Astrocyte (in vitro differentiated cells and primary cell): Measurements from ENCODE around the gene DYNLT1. TPM values are rescaled to one million over a fixed set of nuclear protein-coding genes. Genes with fewer than 3 reads are reported as not detected.

Experiments
- DNase-seq: peaks from one replicate; pipeline ENCODE4 v3.0.0-alpha.2; 2010; ENCODE audit warnings: low read depth
- FAIRE-seq: peaks from 2 replicates; lab custom pipeline; 2011; peaks lifted over from hg19 to GRCh38; lab: Jason Lieb, UNC
- H2AFZ ChIP-seq: 2 replicates; pipeline ENCODE4 v1.6.0; 2012; ENCODE audit warnings: low read depth, low read length, inconsistent platforms
- H3K27ac ChIP-seq: 2 replicates; pipeline ENCODE4 v1.5.1; 2011; ENCODE audit warnings: low read depth, low read length, inconsistent platforms
- H3K27me3 ChIP-seq: 2 replicates; pipeline ENCODE4 v1.6.0; 2011; ENCODE audit warnings: low read length, inconsistent platforms; ENCODE audit not compliant: insufficient read depth
- H3K36me3 ChIP-seq: 2 replicates; pipeline ENCODE4 v1.5.1; 2011; ENCODE audit warnings: low read length, inconsistent platforms; ENCODE audit not compliant: insufficient read depth
- H3K4me1 ChIP-seq: 2 replicates; pipeline ENCODE4 v1.5.1; 2011; ENCODE audit warnings: low read length, inconsistent platforms; ENCODE audit not compliant: insufficient read depth
- H3K4me2 ChIP-seq: 2 replicates; pipeline ENCODE4 v1.6.0; 2012; ENCODE audit warnings: low read length, inconsistent platforms
- H3K4me3 ChIP-seq: 2 replicates; pipeline ENCODE4 v1.5.1; 2011; ENCODE audit warnings: low read depth, mild to moderate bottlenecking, low read length, inconsistent platforms; ENCODE audit not compliant: insufficient read depth
- H3K79me2 ChIP-seq: 2 replicates; pipeline ENCODE4 v1.6.0; 2012; ENCODE audit warnings: mild to moderate bottlenecking, low read length, inconsistent platforms; ENCODE audit not compliant: insufficient read depth
- H3K9ac ChIP-seq: 2 replicates; pipeline ENCODE4 v1.6.0; 2012; ENCODE audit warnings: mild to moderate bottlenecking, low read length, inconsistent platforms
- H3K9me3 ChIP-seq: 2 replicates; pipeline ENCODE4 v1.5.1; 2012; ENCODE audit warnings: low read depth, mild to moderate bottlenecking, low read length, inconsistent platforms; ENCODE audit not compliant: insufficient read depth
- H4K20me1 ChIP-seq: 2 replicates; pipeline ENCODE4 v1.6.0; 2012; ENCODE audit warnings: low read length, inconsistent platforms; ENCODE audit not compliant: insufficient read depth
- H3K27ac Mint-ChIP-seq: one replicate; pipeline ENCODE4 v1.8.0; 2021; ENCODE audit warnings: mild to moderate bottlenecking, mixed read lengths; ENCODE audit not compliant: unreplicated experiment
- H3K27me3 Mint-ChIP-seq: one replicate; pipeline ENCODE4 v1.8.0; 2021; ENCODE audit warnings: low read depth, mixed read lengths; ENCODE audit not compliant: unreplicated experiment
- H3K36me3 Mint-ChIP-seq: one replicate; pipeline ENCODE4 v1.8.0; 2021; ENCODE audit warnings: low read depth, mixed read lengths; ENCODE audit not compliant: unreplicated experiment
- H3K4me1 Mint-ChIP-seq: one replicate; pipeline ENCODE4 v1.8.0; 2021; ENCODE audit warnings: low read depth, mixed read lengths; ENCODE audit not compliant: unreplicated experiment
- H3K4me3 Mint-ChIP-seq: one replicate; pipeline ENCODE4 v1.8.0; 2021; ENCODE audit warnings: mild to moderate bottlenecking, moderate library complexity, mixed read lengths; ENCODE audit not compliant: unreplicated experiment
- H3K9me3 Mint-ChIP-seq: one replicate; pipeline ENCODE4 v1.8.0; 2021; ENCODE audit warnings: mild to moderate bottlenecking, mixed read lengths; ENCODE audit not compliant: unreplicated experiment
- EZH2 ChIP-seq: IDR thresholded peaks from 2 replicates; pipeline ENCODE4 v1.6.1; 2012; ENCODE audit warnings: mild to moderate bottlenecking, low read length, inconsistent platforms; ENCODE audit not compliant: insufficient read depth
- total RNA-seq: library from RNA; stranded (reverse); gene quantifications from 2 replicates; pipeline ENCODE4 v1.2.1, GENCODE V29; 2021
- TF ChIP-seq, protein P1 (sequence below): IDR thresholded peaks from 2 replicates; pipeline ENCODE4 v1.5.1; 2011; ENCODE audit warnings: low read depth, mild to moderate bottlenecking, inconsistent platforms, low read length, moderate library complexity; ENCODE audit not compliant: insufficient read depth

The DYNLT1 gene
- total RNA-seq, 1 donor from 2014 or later: 169 TPM

GRCh38 chr6:158649289-158650143 lies 5.0 kb upstream of the DYNLT1 start, which contains the start of gene SYTL3:
SYTL3 (plus strand) TSS chr6:158650054; CDS start chr6:158663269, 13,215 bp downstream.
- Histone ChIP-seq H3K4me3 (peak within 1 kb of the TSS; percentile 30), H3K79me2 (no peaks in the 10 kb centered on the region), H3K9me3 (no peaks in the 10 kb centered on the region), H4K20me1 (no peaks in the 10 kb centered on the region), H3K27ac (peak within 1 kb of the TSS; percentile 94), H3K4me1 (peaks cover 34% of the 10 kb centered on the region), H3K27me3 (no peaks in the 10 kb centered on the region), H2AFZ (peak within 1 kb of the TSS; percentile 23), H3K9ac (peak within 1 kb of the TSS; percentile 73), H3K4me2 (peak within 1 kb of the TSS; percentile 74), H3K36me3 (no peaks in the 10 kb centered on the region)
- Mint-ChIP-seq H3K4me1 (peaks cover 27% of the 10 kb centered on the region), H3K27me3 (no peaks in the 10 kb centered on the region), H3K27ac (peak within 1 kb of the TSS; percentile 88), H3K36me3 (no peaks in the 10 kb centered on the region), H3K4me3 (no peak within 1 kb of the TSS), H3K9me3 (no peaks in the 10 kb centered on the region)
- no peak for FAIRE-seq
- no peak for TF ChIP-seq EZH2
- TF ChIP-seq, protein P1, sequence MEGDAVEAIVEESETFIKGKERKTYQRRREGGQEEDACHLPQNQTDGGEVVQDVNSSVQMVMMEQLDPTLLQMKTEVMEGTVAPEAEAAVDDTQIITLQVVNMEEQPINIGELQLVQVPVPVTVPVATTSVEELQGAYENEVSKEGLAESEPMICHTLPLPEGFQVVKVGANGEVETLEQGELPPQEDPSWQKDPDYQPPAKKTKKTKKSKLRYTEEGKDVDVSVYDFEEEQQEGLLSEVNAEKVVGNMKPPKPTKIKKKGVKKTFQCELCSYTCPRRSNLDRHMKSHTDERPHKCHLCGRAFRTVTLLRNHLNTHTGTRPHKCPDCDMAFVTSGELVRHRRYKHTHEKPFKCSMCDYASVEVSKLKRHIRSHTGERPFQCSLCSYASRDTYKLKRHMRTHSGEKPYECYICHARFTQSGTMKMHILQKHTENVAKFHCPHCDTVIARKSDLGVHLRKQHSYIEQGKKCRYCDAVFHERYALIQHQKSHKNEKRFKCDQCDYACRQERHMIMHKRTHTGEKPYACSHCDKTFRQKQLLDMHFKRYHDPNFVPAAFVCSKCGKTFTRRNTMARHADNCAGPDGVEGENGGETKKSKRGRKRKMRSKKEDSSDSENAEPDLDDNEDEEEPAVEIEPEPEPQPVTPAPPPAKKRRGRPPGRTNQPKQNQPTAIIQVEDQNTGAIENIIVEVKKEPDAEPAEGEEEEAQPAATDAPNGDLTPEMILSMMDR: no peak
- peak; percentile 86 for DNase-seq

DNA sequence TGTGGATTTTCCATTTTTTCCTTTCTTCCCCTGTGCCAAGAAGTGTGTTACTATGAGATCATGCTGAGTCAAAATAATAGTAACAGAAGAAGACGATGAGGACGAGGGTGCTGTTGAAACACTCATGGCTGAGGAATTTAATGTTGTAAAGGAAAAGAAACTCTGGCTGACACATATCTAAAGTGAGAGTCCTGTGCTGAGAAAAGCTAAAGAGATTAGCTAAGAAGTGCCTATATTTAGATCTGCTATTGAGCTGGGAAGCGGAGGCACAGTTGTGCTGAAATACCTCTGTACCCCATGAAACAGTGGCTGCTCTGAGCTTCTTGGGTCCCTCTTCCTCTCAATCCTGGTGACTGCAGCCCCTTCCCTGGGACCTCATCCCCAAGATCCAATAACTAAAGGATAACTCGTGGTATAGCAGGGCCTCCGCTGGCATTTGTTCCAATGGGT lies 4.2 kb upstream of the DYNLT1 start:
- Mint-ChIP-seq H3K27me3 (no peaks in the 10 kb centered on the region), H3K36me3 (no peaks in the 10 kb centered on the region), H3K4me3 (no peak overlapping the region), H3K9me3 (no peaks in the 10 kb centered on the region), H3K27ac (peak overlapping the region; percentile 88), H3K4me1 (peaks cover 19% of the 10 kb centered on the region)
- Histone ChIP-seq H3K9ac (peak overlapping the region; percentile 73), H2AFZ (no peak overlapping the region), H3K4me3 (peak overlapping the region; percentile 30), H3K36me3 (no peaks in the 10 kb centered on the region), H4K20me1 (no peaks in the 10 kb centered on the region), H3K27me3 (no peaks in the 10 kb centered on the region), H3K4me2 (peak overlapping the region; percentile 74), H3K4me1 (peaks cover 26% of the 10 kb centered on the region), H3K9me3 (no peaks in the 10 kb centered on the region), H3K79me2 (peaks cover 8% of the 10 kb centered on the region), H3K27ac (peak overlapping the region; percentile 94)
- peak; percentile 95 for DNase-seq
- peak; percentile 92 for FAIRE-seq
- TF ChIP-seq, protein P1: no peak
- TF ChIP-seq EZH2: no peak

GRCh38 chr6:158647501-158647900 lies 3.0 kb upstream of the DYNLT1 start:
- H3K4me3 Mint-ChIP-seq: no peak overlapping the region
- DNase-seq: peak; percentile 43
- peaks cover 4% of the 10 kb centered on the region for H4K20me1 ChIP-seq
- H3K36me3 ChIP-seq: no peaks in the 10 kb centered on the region
- H3K27ac Mint-ChIP-seq: peak overlapping the region; percentile 18
- no peak overlapping the region for H3K27ac ChIP-seq
- no peak overlapping the region for H3K9ac ChIP-seq
- H3K36me3 Mint-ChIP-seq: no peaks in the 10 kb centered on the region
- H3K9me3 ChIP-seq: no peaks in the 10 kb centered on the region
- no peak for FAIRE-seq
- no peaks in the 10 kb centered on the region for H3K27me3 ChIP-seq
- TF ChIP-seq, protein P1: no peak
- no peak for TF ChIP-seq EZH2
- H3K4me2 ChIP-seq: no peak overlapping the region
- H3K4me1 Mint-ChIP-seq: peaks cover 22% of the 10 kb centered on the region
- peaks cover 20% of the 10 kb centered on the region for H3K79me2 ChIP-seq
- H3K9me3 Mint-ChIP-seq: no peaks in the 10 kb centered on the region
- H3K4me1 ChIP-seq: peaks cover 34% of the 10 kb centered on the region
- no peaks in the 10 kb centered on the region for H3K27me3 Mint-ChIP-seq
- no peak overlapping the region for H3K4me3 ChIP-seq
- no peak overlapping the region for H2AFZ ChIP-seq
